Natural killer cell (primary cell): ENCODE data around the gene PITRM1. TPM values are rescaled to one million over a fixed set of nuclear protein-coding genes. Genes with fewer than 3 reads are reported as not detected.

ENCODE experiments used
- ATAC-seq, 3 donors: fragments of 150-1000 bp in 2 of 3; fragments of 200-7000 bp in 1 of 3; cut with Tn5 transposase; 1 replicate in 1 of 3; 2 replicates in 2 of 3; pipeline ENCODE4 v1.10.0; 2021; ENCODE audit warnings: mild to moderate bottlenecking in 2 of 3, moderate library complexity in 2 of 3
- DNase-seq, 2 donors: peaks; one replicate each; pipeline versions ENCODE4 v3.0.0 to v3.0.0-alpha.2; 2013 to 2021; ENCODE audit warnings: mixed read lengths in 1 of 2
- H3K27ac ChIP-seq: one replicate; pipeline ENCODE4 v1.5.1; 2013; ENCODE audit warnings: mild to moderate bottlenecking, low read length
- H3K27me3 ChIP-seq: one replicate; pipeline ENCODE4 v1.6.1; 2013; ENCODE audit warnings: low read length; ENCODE audit not compliant: control insufficient read depth, insufficient read depth
- H3K36me3 ChIP-seq: one replicate; pipeline ENCODE4 v1.6.1; 2013; ENCODE audit warnings: low read length; ENCODE audit not compliant: control insufficient read depth, insufficient read depth
- H3K4me1 ChIP-seq: one replicate; pipeline ENCODE4 v1.6.1; 2013; ENCODE audit warnings: low read length; ENCODE audit not compliant: control insufficient read depth, insufficient read depth
- H3K4me3 ChIP-seq: one replicate; pipeline ENCODE4 v1.5.1; 2013; ENCODE audit warnings: low read length
- H3K9me3 ChIP-seq: one replicate; pipeline ENCODE4 v1.6.1; 2013; ENCODE audit warnings: low read length; ENCODE audit not compliant: control insufficient read depth, insufficient read depth
- H3K27ac Mint-ChIP-seq, 2 donors: one replicate each; pipeline ENCODE4 v1.8.0; 2022; ENCODE audit warnings: mild to moderate bottlenecking in 2 of 2, mixed read lengths in 2 of 2, moderate library complexity in 1 of 2
- H3K27me3 Mint-ChIP-seq, 2 donors: one replicate each; pipeline ENCODE4 v1.8.0; 2022; ENCODE audit warnings: low read depth in 2 of 2, mixed read lengths in 2 of 2
- H3K36me3 Mint-ChIP-seq: one replicate; pipeline ENCODE4 v1.8.0; 2022; ENCODE audit warnings: mixed read lengths
- H3K4me1 Mint-ChIP-seq, 2 donors: one replicate each; pipeline ENCODE4 v1.8.0; 2022; ENCODE audit warnings: mixed read lengths in 2 of 2
- H3K4me3 Mint-ChIP-seq: one replicate; pipeline ENCODE4 v1.8.0; 2022; ENCODE audit warnings: mild to moderate bottlenecking, moderate library complexity, mixed read lengths
- H3K9me3 Mint-ChIP-seq, 2 donors: one replicate each; pipeline ENCODE4 v1.8.0; 2022; ENCODE audit warnings: mixed read lengths in 2 of 2
- WGBS: methylation state at CpG from one replicate; pipeline ENCODE4 v1.1.7; 2013; ENCODE audit warnings: missing lambda C conversion rate; ENCODE audit not compliant: insufficient coverage; 5-methylcytosine and 5-hydroxymethylcytosine counted together
- intact Hi-C: fragments of 100-400 bp; cut with micrococcal nuclease; formaldehyde crosslinking; loops from one replicate; pipeline ENCODE4 v1.14.2; 2022
- total RNA-seq, 4 donors: library from RNA; stranded (reverse); fragments of 120-200 nt in 1 of 4; gene quantifications; one replicate each; pipeline versions ENCODE4 v1.2.3 to v1.2.4, GENCODE V29; 2013 to 2022
- TF ChIP-seq, protein P1 (sequence below): fragments of 200-600 bp; IDR thresholded peaks from one replicate; pipeline ENCODE4 v1.8.0; 2022; ENCODE audit warnings: antibody characterized with exemption

The PITRM1 gene
- total RNA-seq, 3 donors from 2014 or later (not counting 1 experiment from before 2014, with no cell fraction given): 67.1 to 89.0 (median 70.6) TPM

DNA sequence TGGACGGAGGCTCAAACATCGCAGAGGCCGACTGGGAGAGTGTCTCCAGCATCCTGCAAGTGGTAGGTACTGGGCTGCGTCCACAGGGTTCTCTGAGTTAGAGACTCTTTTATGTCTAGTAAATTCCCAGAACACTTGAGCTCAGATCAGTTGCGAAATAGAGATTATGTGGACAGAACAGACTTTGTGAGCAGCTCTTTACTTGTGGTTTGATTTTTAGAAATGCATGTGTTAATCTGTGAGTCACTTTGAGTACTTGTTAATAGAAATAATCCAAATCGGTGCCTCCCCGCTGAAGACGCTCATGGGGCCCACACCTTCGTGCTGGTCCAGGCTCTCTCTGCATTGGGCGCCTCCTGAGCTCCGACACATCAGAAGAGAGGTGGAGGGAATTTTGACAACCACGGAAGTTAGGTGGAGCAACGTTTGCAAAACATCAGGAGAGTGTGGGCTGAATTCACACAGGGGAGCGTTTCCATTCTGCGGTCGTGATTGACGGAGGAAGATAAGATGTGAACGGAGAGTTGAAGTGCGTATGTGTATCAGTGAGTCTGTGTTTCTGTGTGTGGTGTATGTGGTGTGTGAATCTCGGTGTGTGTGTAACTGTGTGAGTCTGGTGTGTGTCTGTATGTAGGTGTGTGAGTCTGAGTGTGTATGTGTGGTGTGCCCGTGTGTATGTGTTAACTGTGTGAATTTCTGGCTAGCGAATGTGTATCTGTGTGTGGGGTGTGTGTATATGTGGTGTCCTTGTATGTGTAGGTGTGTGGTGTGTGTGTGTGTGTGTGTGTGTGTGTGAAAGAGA, 73.1 kb downstream of the PITRM1 start:
- intact Hi-C loops: no loop called here
- H3K27me3 Mint-ChIP-seq: no peaks in the 10 kb centered on the region
- Histone ChIP-seq H3K4me1 (peaks cover 14% of the 10 kb centered on the region), H3K4me3 (no peak overlapping the region), H3K27me3 (no peaks in the 10 kb centered on the region), H3K36me3 (peaks cover 17% of the 10 kb centered on the region), H3K9me3 (no peaks in the 10 kb centered on the region), H3K27ac (no peak overlapping the region)
- 94% methylated on average over 22 of the region's 22 CpGs for WGBS
- DNase-seq (no peak), ATAC-seq (no peak)
- H3K27ac Mint-ChIP-seq: no peak overlapping the region
- H3K9me3 Mint-ChIP-seq: no peaks in the 10 kb centered on the region
- TF ChIP-seq, protein P1, sequence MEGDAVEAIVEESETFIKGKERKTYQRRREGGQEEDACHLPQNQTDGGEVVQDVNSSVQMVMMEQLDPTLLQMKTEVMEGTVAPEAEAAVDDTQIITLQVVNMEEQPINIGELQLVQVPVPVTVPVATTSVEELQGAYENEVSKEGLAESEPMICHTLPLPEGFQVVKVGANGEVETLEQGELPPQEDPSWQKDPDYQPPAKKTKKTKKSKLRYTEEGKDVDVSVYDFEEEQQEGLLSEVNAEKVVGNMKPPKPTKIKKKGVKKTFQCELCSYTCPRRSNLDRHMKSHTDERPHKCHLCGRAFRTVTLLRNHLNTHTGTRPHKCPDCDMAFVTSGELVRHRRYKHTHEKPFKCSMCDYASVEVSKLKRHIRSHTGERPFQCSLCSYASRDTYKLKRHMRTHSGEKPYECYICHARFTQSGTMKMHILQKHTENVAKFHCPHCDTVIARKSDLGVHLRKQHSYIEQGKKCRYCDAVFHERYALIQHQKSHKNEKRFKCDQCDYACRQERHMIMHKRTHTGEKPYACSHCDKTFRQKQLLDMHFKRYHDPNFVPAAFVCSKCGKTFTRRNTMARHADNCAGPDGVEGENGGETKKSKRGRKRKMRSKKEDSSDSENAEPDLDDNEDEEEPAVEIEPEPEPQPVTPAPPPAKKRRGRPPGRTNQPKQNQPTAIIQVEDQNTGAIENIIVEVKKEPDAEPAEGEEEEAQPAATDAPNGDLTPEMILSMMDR: no peak
- peaks cover 26 to 33% of the 10 kb centered on the region in 2 donors for H3K4me1 Mint-ChIP-seq
- H3K4me3 Mint-ChIP-seq: no peak overlapping the region
- H3K36me3 Mint-ChIP-seq: no peaks in the 10 kb centered on the region

DNA sequence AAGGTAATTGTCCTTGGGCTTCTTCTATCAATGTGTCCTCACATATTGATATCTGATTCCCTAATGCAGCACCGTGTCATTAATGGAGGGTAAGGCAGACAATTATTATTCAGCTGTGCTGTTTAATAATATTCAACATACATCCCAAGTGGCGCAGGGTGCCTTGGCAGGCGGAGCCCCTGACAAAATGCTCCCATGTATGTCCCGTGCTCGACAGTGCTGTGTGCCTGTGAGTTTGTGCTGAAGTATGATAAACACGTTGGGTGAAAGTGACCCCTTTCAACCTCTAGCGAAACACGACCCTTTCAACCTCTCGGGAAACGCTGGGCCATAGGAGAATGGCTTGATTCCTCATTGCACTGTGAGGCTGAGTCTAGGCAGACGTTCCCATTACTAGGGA, 73.9 kb downstream of the PITRM1 start:
- no peak overlapping the region for H3K4me3 Mint-ChIP-seq
- H3K4me1 Mint-ChIP-seq: peaks cover 34 to 41% of the 10 kb centered on the region in 2 donors
- Histone ChIP-seq H3K4me3 (no peak overlapping the region), H3K27ac (no peak overlapping the region), H3K4me1 (peaks cover 22% of the 10 kb centered on the region), H3K27me3 (no peaks in the 10 kb centered on the region), H3K9me3 (no peaks in the 10 kb centered on the region), H3K36me3 (peaks cover 9% of the 10 kb centered on the region)
- intact Hi-C loops: no loop called here
- 90% methylated on average over 9 of the region's 11 CpGs for WGBS
- ATAC-seq (no peak), DNase-seq (no peak)
- H3K27ac Mint-ChIP-seq: no peak overlapping the region
- TF ChIP-seq, protein P1: no peak
- H3K27me3 Mint-ChIP-seq: no peaks in the 10 kb centered on the region
- no peaks in the 10 kb centered on the region for H3K9me3 Mint-ChIP-seq
- no peaks in the 10 kb centered on the region for H3K36me3 Mint-ChIP-seq

DNA sequence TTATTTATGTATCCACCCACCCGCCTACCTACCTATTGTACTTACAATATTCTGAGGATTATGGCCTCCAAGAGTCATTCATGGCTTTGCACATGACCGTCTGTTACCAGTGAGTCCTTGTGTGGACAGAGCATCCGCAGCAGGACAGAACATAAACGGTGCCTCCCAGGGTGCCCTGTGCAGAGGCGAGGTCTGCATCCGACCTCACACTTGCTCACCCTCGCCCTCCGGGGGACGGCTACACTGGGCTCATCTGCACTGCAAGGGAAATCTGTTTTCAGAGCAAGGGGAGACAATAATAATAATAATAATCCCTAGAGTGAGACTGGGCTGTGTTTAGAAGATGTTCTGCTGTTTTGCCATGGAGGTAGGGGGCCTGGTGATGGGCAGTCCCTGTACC, 75.4 kb downstream of the PITRM1 start:
- H3K9me3 Mint-ChIP-seq: no peaks in the 10 kb centered on the region
- TF ChIP-seq, protein P1: no peak
- Histone ChIP-seq H3K36me3 (peaks cover 3% of the 10 kb centered on the region), H3K4me1 (peaks cover 36% of the 10 kb centered on the region), H3K27me3 (no peaks in the 10 kb centered on the region), H3K27ac (no peak overlapping the region), H3K9me3 (no peaks in the 10 kb centered on the region), H3K4me3 (no peak overlapping the region)
- peak overlapping the region; percentile 14 to 45 for H3K27ac Mint-ChIP-seq
- peaks cover 49 to 56% of the 10 kb centered on the region in 2 donors for H3K4me1 Mint-ChIP-seq
- DNase-seq: no peak
- no peaks in the 10 kb centered on the region for H3K27me3 Mint-ChIP-seq
- H3K36me3 Mint-ChIP-seq: no peaks in the 10 kb centered on the region
- H3K4me3 Mint-ChIP-seq: no peak overlapping the region
- no peak for ATAC-seq
- intact Hi-C loops: no loop called here
- WGBS: 94% methylated on average over 9 of the region's 9 CpGs
